HepG2 (cell line): ENCODE measurements around the gene ZFYVE26. TPM values are rescaled to one million over a fixed set of nuclear protein-coding genes. Genes with fewer than 3 reads are reported as not detected.

Experiments
- ASH2L ChIP-seq: fragments of 300-600, 200-600 bp; sonication (generic); IDR thresholded peaks from 2 replicates; pipeline ENCODE4 v1.7.0; 2017; ENCODE audit warnings: low read depth, mild to moderate bottlenecking, moderate library complexity, mixed read lengths, low read length; ENCODE audit not compliant: insufficient read length
- EP300 ChIP-seq, 3 experiments: sonication (generic) in 1 of 3; formaldehyde crosslinking in 1 of 3; IDR thresholded peaks; 2 replicates each; pipeline versions ENCODE4 v1.5.1 to v1.6.1; 2011 to 2020; ENCODE audit warnings: low read depth in 2 of 3, low read length in 2 of 3, borderline replicate concordance in 1 of 3, improper control_type of control experiment in 1 of 3, mild to moderate bottlenecking in 1 of 3, missing genetic modification reagents in 1 of 3, moderate library complexity in 1 of 3
- ETV6 ChIP-seq: sonication (generic); formaldehyde crosslinking; conservative IDR thresholded peaks from 2 replicates; pipeline ENCODE4 v1.4.0; 2020; ENCODE audit warnings: missing genetic modification reagents
- GLMP ChIP-seq: sonication (generic); formaldehyde crosslinking; IDR thresholded peaks from 2 replicates; pipeline ENCODE4 v1.9.0; 2021; ENCODE audit warnings: missing genetic modification reagents, mild to moderate bottlenecking, borderline replicate concordance
- HOXA3 ChIP-seq: sonication (generic); formaldehyde crosslinking; IDR thresholded peaks from 2 replicates; pipeline ENCODE4 v1.5.0; 2020; ENCODE audit warnings: missing genetic modification reagents
- IRX3 ChIP-seq: sonication (generic); formaldehyde crosslinking; IDR thresholded peaks from 2 replicates; pipeline ENCODE4 v1.8.1; 2023; ENCODE audit warnings: mild to moderate bottlenecking, low read depth, missing genetic modification reagents, borderline replicate concordance
- KMT2B ChIP-seq: IDR thresholded peaks from 2 replicates; pipeline ENCODE4 v1.6.1; 2016; ENCODE audit warnings: missing genetic modification reagents, missing compliant biosample characterization
- MXD3 ChIP-seq: IDR thresholded peaks from 2 replicates; pipeline ENCODE4 v1.6.1; 2016; ENCODE audit warnings: mild to moderate bottlenecking, missing biosample characterization, missing genetic modification reagents
- NFIC ChIP-seq: IDR thresholded peaks from 2 replicates; pipeline ENCODE4 v1.6.1; 2012; ENCODE audit warnings: mild to moderate bottlenecking, low read length, inconsistent platforms
- SP4 ChIP-seq: sonication (generic); formaldehyde crosslinking; IDR thresholded peaks from 2 replicates; pipeline ENCODE4 v1.8.1; 2023; ENCODE audit warnings: mild to moderate bottlenecking, missing genetic modification reagents
- TBX3 ChIP-seq: fragments of 450-650 bp; IDR thresholded peaks from 2 replicates; pipeline ENCODE4 v1.6.1; 2017; ENCODE audit warnings: antibody characterized with exemption, mild to moderate bottlenecking, inconsistent platforms, borderline replicate concordance
- ZBTB25 ChIP-seq: IDR thresholded peaks from 2 replicates; pipeline ENCODE4 v1.6.1; 2018; ENCODE audit warnings: missing genetic modification reagents
- ZFP82 ChIP-seq: sonication (generic); formaldehyde crosslinking; IDR thresholded peaks from 2 replicates; pipeline ENCODE4 v1.5.1; 2020; ENCODE audit warnings: mild to moderate bottlenecking, missing genetic modification reagents, borderline replicate concordance
- ZNF282 ChIP-seq: fragments of 450-650 bp; IDR thresholded peaks from 2 replicates; pipeline ENCODE4 v1.6.1; 2018; ENCODE audit not compliant: partially characterized antibody
- ZNF335 ChIP-seq: sonication (generic); formaldehyde crosslinking; IDR thresholded peaks from 2 replicates; pipeline ENCODE4 v1.4.0; 2020; ENCODE audit warnings: missing genetic modification reagents
- ZNF720 ChIP-seq: sonication (generic); formaldehyde crosslinking; IDR thresholded peaks from 2 replicates; pipeline ENCODE4 v1.4.0; 2020; ENCODE audit warnings: missing genetic modification reagents
- ZSCAN20 ChIP-seq: sonication (generic); formaldehyde crosslinking; IDR thresholded peaks from 2 replicates; pipeline ENCODE4 v1.4.0; 2020; ENCODE audit warnings: missing genetic modification reagents, mild to moderate bottlenecking, borderline replicate concordance
- ZSCAN31 ChIP-seq: sonication (generic); formaldehyde crosslinking; IDR thresholded peaks from 2 replicates; pipeline ENCODE4 v1.5.0; 2020; ENCODE audit warnings: low read depth, mild to moderate bottlenecking, missing genetic modification reagents
- polyA plus RNA-seq, 8 experiments: library from polyadenylated mRNA; depleted of rRNA in 3 of 8; stranded (reverse) in 7 of 8; unstranded in 1 of 8; fragments of >200 nt; fragmentation: Illumina TruSeq in 4 of 8; extraction: Trizol in 4 of 8; gene quantifications; 2 replicates each; pipeline versions ENCODE4 v1.2.1 to v1.2.3, GENCODE V29; 2011 to 2016; ENCODE audit warnings: low read depth in 4 of 8, missing spikeins in 1 of 8, mixed read lengths in 1 of 8; ENCODE audit not compliant: insufficient read depth in 1 of 8
- total RNA-seq, 5 experiments: library from RNA; depleted of rRNA; stranded (reverse); fragments of >200 nt; fragmentation: Illumina TruSeq; extraction: Trizol; gene quantifications; 2 replicates each; pipeline ENCODE4 v1.2.3, GENCODE V29; 2016; ENCODE audit warnings: low read depth in 1 of 5
- TF ChIP-seq, protein P1 (sequence below): sonication (generic); formaldehyde crosslinking; IDR thresholded peaks from 2 replicates; pipeline ENCODE4 v1.4.0; 2020; ENCODE audit warnings: missing genetic modification reagents, mild to moderate bottlenecking, borderline replicate concordance
- TF ChIP-seq, protein P2 (sequence below), 2 experiments: sonication (generic) in 1 of 2; formaldehyde crosslinking in 1 of 2; IDR thresholded peaks; 2 replicates each; pipeline versions ENCODE4 v1.4.0 to v1.6.1; 2018 to 2020; ENCODE audit warnings: missing genetic modification reagents in 2 of 2, borderline replicate concordance in 1 of 2, low read depth in 1 of 2, mild to moderate bottlenecking in 1 of 2, missing biosample characterization in 1 of 2

Gene ZFYVE26
- total and polyA plus RNA-seq, 2 of the 13 experiments (the other 11 are each of a cell fraction or from before 2014, with no cell fraction given) = 13.6 to 16.4 TPM

DNA sequence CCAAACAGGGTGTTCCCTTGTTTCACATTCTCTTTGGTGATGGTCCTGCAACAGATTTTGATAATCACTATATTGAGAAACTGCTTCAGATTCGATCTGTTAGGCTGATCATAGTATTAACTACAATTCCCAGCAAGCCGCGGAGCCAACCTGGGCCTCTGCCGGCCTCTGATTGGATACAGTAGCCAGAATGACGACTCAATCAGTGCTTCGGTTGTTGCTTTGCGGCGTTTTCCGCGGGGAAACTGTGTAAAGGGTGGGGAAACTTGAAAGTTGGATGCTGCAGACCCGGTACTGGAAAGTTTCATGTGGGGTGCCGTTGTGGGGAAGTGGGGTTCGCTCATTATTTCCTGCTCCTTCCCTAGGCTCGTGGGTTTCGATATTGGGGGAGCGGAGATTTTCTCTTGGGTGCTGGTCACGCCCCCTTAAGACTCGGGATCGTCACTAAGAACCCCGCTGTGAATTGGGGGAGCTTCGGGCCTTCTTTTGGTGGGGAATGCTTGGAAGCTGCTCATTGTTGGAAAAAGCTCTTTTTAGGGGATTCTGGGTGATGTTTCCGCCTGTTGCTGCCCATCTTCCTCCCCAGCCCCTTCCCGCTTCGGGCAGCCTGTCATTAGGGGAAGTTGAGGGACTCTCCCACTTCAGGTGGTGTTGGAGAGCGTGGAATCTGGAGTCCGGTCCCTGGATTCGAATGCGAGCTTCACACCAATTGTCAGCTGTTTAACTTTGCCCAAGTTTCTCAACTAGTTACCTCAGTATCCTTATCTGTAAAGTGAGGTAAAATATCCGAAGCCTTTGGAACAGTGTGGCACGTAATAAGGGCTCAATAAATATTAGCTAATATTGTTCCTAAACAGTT lies 3.4 kb upstream of the ZFYVE26 start, which contains the start of gene RAD51B (continued):
- no peak for TF ChIP-seq GLMP (CRISPR knock-in tag)
- TF ChIP-seq, protein P1, sequence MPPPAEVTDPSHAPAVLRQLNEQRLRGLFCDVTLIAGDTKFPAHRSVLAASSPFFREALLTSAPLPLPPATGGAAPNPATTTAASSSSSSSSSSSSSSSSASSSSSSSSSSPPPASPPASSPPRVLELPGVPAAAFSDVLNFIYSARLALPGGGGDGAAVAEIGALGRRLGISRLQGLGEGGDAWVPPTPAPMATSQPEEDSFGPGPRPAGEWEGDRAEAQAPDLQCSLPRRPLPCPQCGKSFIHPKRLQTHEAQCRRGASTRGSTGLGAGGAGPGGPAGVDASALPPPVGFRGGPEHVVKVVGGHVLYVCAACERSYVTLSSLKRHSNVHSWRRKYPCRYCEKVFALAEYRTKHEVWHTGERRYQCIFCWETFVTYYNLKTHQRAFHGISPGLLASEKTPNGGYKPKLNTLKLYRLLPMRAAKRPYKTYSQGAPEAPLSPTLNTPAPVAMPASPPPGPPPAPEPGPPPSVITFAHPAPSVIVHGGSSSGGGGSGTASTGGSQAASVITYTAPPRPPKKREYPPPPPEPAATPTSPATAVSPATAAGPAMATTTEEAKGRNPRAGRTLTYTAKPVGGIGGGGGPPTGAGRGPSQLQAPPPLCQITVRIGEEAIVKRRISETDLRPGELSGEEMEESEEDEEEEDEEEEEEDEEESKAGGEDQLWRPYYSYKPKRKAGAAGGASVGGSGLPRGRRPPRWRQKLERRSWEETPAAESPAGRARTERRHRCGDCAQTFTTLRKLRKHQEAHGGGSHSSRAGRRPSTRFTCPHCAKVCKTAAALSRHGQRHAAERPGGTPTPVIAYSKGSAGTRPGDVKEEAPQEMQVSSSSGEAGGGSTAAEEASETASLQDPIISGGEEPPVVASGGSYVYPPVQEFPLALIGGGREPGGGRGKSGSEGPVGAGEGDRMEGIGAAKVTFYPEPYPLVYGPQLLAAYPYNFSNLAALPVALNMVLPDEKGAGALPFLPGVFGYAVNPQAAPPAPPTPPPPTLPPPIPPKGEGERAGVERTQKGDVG = no peak
- TF ChIP-seq ETV6 (CRISPR knock-in tag) = no peak
- TF ChIP-seq ZBTB25 (CRISPR knock-in tag) = 0 out of 2 replicates have a peak, but pooled peaks have one; percentile 25
- no peak for TF ChIP-seq ZNF720 (CRISPR knock-in tag)
- TF ChIP-seq ZSCAN31 (CRISPR knock-in tag) = peak; percentile 31; the same call in 1 of the 2 replicates
- no peak for TF ChIP-seq ZSCAN20 (CRISPR knock-in tag)
- no peak for TF ChIP-seq EP300 (IDR thresholded peaks at IDR 0.05; ENCODE audit: low read depth in 2 of 2, low read length in 2 of 2)
- no peak for TF ChIP-seq EP300 (CRISPR knock-in tag; IDR thresholded peaks at IDR 0.05; ENCODE audit: borderline replicate concordance)
- TF ChIP-seq KMT2B (CRISPR knock-in tag) = peak; percentile 89
- no peak for TF ChIP-seq MXD3 (CRISPR knock-in tag)
- peak; percentile 84 for TF ChIP-seq ASH2L
- no peak for TF ChIP-seq ZFP82 (CRISPR knock-in tag)
- TF ChIP-seq IRX3 (CRISPR knock-in tag) = no peak
- TF ChIP-seq ZNF335 = no peak
- TF ChIP-seq, protein P2, sequence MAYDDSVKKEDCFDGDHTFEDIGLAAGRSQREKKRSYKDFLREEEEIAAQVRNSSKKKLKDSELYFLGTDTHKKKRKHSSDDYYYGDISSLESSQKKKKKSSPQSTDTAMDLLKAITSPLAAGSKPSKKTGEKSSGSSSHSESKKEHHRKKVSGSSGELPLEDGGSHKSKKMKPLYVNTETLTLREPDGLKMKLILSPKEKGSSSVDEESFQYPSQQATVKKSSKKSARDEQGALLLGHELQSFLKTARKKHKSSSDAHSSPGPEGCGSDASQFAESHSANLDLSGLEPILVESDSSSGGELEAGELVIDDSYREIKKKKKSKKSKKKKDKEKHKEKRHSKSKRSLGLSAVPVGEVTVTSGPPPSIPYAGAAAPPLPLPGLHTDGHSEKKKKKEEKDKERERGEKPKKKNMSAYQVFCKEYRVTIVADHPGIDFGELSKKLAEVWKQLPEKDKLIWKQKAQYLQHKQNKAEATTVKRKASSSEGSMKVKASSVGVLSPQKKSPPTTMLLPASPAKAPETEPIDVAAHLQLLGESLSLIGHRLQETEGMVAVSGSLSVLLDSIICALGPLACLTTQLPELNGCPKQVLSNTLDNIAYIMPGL (CRISPR knock-in tag; IDR thresholded peaks at IDR 0.05; ENCODE audit: borderline replicate concordance in 1 of 2, low read depth in 1 of 2) = no peak
- no peak for TF ChIP-seq ZNF282
- TF ChIP-seq TBX3 = no peak
- no peak for TF ChIP-seq NFIC
- TF ChIP-seq SP4 (CRISPR knock-in tag) = peak; percentile 57; the same call in 1 of the 2 replicates
- peak; percentile 65; the same call in 1 of the 2 replicates for TF ChIP-seq HOXA3
